Activated T-cell treated with anti-CD3 and anti-CD28 coated beads, Interleukin-2, amount 50 U/mL, for 4 hours (primary cell): ENCODE data around the gene ARHGAP27. TPM values are rescaled to one million over a fixed set of nuclear protein-coding genes. Genes with fewer than 3 reads are reported as not detected.
A peak's percentile ranks its signal among the peaks of the same experiment; 100 is the strongest.

ENCODE experiments used
- ATAC-seq, 2 donors: fragments of 200-7000 bp; cut with Tn5 transposase; one replicate each; pipeline ENCODE4 v1.10.0; 2021
- DNase-seq: peaks from one replicate; pipeline ENCODE4 v3.0.0-alpha.2; 2020
- H3K27me3 Mint-ChIP-seq: one replicate; pipeline ENCODE4 v1.8.0; 2021; ENCODE audit warnings: low read depth, mixed read lengths
- H3K36me3 Mint-ChIP-seq: one replicate; pipeline ENCODE4 v1.8.0; 2022; ENCODE audit warnings: mixed read lengths; ENCODE audit not compliant: insufficient read depth
- H3K4me1 Mint-ChIP-seq: one replicate; pipeline ENCODE4 v1.8.0; 2021; ENCODE audit warnings: low read depth, mixed read lengths
- H3K4me3 Mint-ChIP-seq: one replicate; pipeline ENCODE4 v1.8.0; 2021; ENCODE audit warnings: mild to moderate bottlenecking, moderate library complexity, mixed read lengths
- H3K9me3 Mint-ChIP-seq: one replicate; pipeline ENCODE4 v1.8.0; 2021; ENCODE audit warnings: mixed read lengths
- total RNA-seq, 3 donors: library from RNA; stranded (reverse); gene quantifications; one replicate each; pipeline ENCODE4 v1.2.1, GENCODE V29; 2021

ARHGAP27 gene
- total RNA-seq, 3 donors from 2014 or later, result 39.8 to 46.0 (median 44.2) TPM

DNA sequence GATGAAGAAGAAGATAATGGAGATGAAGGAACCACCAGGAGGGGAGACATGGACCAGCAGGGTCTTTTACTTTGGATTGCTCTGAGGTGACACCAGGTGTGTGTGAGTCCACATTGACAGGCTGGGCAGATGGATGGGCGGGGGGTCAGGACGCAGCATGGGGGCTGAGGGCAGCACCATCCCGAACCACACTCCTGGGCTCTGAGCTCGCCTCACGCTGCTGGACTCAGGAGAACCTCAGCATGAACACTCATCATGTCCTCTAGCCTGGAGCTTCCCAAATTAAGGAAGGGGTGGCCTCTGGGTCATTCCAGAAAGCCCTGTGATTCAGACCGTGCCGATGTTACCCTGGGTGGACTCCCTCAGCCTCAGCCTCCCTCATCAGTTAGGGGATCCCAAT, 65.5 kb downstream of the ARHGAP27 start:
- Mint-ChIP-seq H3K36me3 (no peaks in the 10 kb centered on the region), H3K9me3 (no peaks in the 10 kb centered on the region), H3K4me3 (no peak overlapping the region), H3K27me3 (peaks cover 17% of the 10 kb centered on the region), H3K4me1 (peaks cover 12% of the 10 kb centered on the region)
- no peak for DNase-seq
- ATAC-seq, result no peak

DNA sequence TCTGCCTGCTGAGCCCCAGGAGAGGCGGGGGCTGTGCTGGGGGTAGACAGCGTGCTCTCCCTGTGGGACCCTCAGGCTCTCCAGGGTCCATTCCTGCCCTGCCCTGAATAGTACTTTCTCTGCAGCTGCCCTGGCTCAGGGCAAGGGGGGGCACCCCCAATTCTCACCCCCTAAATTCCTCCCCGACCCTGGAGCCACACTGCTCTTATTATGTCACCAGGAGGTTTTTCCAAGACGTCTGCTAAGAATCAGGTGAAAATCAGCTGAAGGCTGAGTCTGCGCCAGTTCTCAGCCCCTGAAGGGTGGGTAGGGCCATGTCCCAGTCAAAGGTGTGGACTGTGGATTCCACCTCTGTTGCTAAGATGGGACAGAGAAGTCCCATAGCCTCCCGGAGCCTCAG, 66.0 kb downstream of the ARHGAP27 start:
- Mint-ChIP-seq H3K4me1 (peaks cover 8% of the 10 kb centered on the region), H3K27me3 (peaks cover 15% of the 10 kb centered on the region), H3K9me3 (no peaks in the 10 kb centered on the region), H3K36me3 (no peaks in the 10 kb centered on the region), H3K4me3 (no peak overlapping the region)
- DNase-seq (no peak), ATAC-seq (no peak)

GRCh38 chr17:45366049-45366448, 66.6 kb downstream of the ARHGAP27 start:
- Mint-ChIP-seq H3K4me3 (no peak overlapping the region), H3K27me3 (peaks cover 17% of the 10 kb centered on the region), H3K4me1 (peaks cover 4% of the 10 kb centered on the region), H3K9me3 (no peaks in the 10 kb centered on the region), H3K36me3 (no peaks in the 10 kb centered on the region)
- no peak for ATAC-seq
- no peak for DNase-seq

DNA sequence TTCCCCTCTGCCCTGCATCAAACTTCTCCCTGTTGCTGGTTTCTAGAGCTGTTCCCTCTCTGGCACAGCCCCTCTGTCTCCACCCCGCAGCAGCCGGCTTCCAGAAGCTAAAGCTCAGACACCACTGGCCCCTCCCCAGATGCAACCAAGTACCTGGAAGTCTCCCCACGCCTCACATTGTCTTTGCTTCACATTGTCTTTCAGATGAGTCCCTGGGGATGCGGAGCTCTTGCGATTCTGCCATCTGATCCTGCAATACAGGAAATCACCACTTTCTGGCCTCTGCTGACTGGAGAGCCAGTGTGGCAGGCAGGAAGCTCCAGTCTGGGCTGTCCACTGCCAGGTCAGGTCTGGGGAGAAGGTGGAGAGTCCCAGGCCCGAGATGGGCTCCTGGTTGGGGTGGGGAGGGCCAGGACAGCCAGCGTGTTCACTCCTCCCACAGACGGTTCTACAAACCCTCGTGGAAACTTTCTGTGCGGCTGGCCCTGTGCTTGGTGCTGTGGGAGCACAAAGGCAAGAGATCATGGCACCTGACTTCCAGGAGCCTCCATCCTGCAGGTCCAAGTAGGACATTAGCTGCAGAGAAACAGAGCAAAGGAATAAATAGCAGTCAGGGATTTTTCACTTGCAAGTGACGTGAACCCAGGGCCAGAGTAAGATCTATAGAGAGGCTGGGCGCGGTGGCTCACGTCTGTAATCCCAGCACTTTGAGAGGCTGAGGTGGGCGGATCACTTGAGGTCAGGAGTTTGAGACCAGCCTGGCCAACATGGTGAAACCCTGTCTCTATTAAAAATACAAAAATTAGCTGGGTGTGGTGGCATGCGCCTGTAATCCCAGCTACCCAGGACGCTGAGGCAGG, 67.9 kb downstream of the ARHGAP27 start:
- Mint-ChIP-seq H3K4me3 (no peak overlapping the region), H3K27me3 (peaks cover 14% of the 10 kb centered on the region), H3K36me3 (no peaks in the 10 kb centered on the region), H3K9me3 (no peaks in the 10 kb centered on the region), H3K4me1 (no peaks in the 10 kb centered on the region)
- no peak for DNase-seq
- no peak for ATAC-seq

DNA sequence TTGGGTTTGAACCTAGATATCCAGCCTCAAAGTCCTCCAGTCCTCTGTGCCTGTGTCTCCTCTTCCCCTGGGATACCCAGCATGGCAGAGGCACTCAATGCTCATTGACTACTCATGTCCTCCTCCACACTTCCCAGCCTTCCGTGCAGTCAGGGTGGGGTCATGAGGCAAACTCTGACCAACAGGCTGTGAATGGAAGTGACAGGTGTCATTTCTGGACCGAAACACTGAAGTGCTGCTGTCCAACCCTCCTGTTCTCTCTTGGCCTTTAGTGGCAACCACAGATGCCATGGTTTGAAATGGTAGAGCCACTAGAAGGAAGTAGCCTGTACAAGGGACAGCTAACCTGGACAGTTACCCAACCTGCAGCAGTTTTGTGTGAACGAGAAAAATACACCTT, 69.2 kb downstream of the ARHGAP27 start:
- no peak overlapping the region for H3K4me3 Mint-ChIP-seq
- peaks cover 17% of the 10 kb centered on the region for H3K27me3 Mint-ChIP-seq
- H3K36me3 Mint-ChIP-seq, result no peaks in the 10 kb centered on the region
- H3K9me3 Mint-ChIP-seq, result no peaks in the 10 kb centered on the region
- H3K4me1 Mint-ChIP-seq, result no peaks in the 10 kb centered on the region
- DNase-seq, result no peak
- ATAC-seq, result no peak

- Mint-ChIP-seq H3K4me1 (peaks cover 6% of the 10 kb centered on the region), H3K4me3 (no peak overlapping the region)
- DNase-seq, result no peak
Measured at GRCh38 chr17:45361976-45362375, 70.7 kb downstream of the ARHGAP27 start.

DNA sequence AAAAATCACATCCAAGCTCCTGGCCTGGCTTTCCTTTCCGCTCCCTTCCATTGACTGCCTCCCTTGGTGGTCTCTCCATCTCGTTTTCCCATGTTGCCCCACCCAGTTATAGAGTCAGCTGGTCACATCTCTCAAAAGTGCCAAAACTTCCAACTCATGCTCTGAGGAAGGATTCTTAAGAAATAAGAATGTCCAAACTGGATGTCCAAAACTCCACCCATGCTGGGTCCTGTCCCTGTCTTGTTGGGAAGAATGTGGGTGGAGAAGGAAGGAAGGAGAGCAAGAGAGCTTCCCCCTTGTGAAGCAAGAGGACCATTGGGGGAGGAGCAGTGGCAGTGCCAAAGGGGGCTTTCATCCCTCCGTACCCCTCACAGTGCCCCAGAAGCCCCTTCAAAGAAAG, 71.2 kb downstream of the ARHGAP27 start:
- H3K36me3 Mint-ChIP-seq, result no peaks in the 10 kb centered on the region
- peaks cover 6% of the 10 kb centered on the region for H3K4me1 Mint-ChIP-seq
- ATAC-seq (no peak), DNase-seq (no peak)
- H3K4me3 Mint-ChIP-seq, result no peak overlapping the region
- H3K9me3 Mint-ChIP-seq, result no peaks in the 10 kb centered on the region
- peaks cover 17% of the 10 kb centered on the region for H3K27me3 Mint-ChIP-seq

More at GRCh38 chr17:45361976-45362375, 70.7 kb downstream of the ARHGAP27 start:
- no peaks in the 10 kb centered on the region for H3K9me3 Mint-ChIP-seq
- peaks cover 17% of the 10 kb centered on the region for H3K27me3 Mint-ChIP-seq
- H3K36me3 Mint-ChIP-seq, result no peaks in the 10 kb centered on the region
- no peak for ATAC-seq

DNA sequence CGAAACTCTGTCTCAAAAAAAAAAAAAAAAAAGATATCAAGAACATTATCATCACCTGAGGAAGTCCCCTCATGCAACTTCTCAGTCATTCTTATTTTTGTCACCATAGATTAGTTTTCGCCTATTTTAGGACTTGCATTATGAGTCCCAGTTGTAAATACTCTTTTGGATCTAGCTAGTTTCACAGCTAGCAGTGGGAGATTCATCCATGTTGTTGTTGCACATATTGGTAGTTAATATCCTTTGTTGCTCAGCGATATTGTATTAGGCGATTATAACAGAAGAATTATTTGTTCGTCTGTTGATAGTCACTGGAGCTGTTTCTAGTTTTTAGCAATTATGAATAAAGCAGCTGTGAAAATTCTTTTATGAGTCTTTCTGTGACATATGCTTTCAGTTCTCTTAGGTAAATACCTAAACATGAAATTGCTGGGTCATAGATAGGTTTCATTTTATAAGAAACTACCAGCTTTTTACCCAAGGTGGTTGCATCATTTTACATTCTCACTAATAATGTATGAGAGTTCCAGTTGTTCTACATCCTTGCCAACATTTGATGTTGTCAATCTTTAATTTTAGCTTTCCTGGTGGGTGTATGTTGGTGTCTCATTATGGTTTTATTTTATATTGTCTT, 75.2 kb downstream of the ARHGAP27 start:
- ATAC-seq, result peak; percentile 68 to 76
- Mint-ChIP-seq H3K4me1 (peaks cover 16% of the 10 kb centered on the region), H3K36me3 (peaks cover 1% of the 10 kb centered on the region), H3K4me3 (no peak overlapping the region), H3K9me3 (peaks cover 4% of the 10 kb centered on the region), H3K27me3 (peaks cover 12% of the 10 kb centered on the region)
- DNase-seq, result no peak

DNA sequence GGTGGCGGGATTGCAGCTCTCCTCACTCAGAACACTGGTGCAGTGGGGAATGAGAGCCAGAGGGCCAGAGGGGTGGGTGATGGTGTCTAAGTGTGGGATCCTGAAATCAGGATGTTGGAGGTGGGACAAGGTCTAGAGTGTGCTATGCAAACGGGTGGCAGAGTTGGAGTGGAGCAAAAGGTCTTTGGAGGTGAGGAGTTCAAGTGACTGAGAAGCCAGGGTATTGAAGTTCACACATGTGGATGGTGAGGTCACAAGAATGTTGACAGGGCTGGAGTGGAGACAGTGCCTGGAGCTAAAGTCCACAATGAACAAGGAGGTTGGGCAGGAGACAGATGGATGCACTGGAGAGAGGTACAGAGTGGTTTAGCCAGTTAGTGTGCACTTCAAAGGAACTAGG, 77.6 kb downstream of the ARHGAP27 start:
- H3K9me3 Mint-ChIP-seq, result peaks cover 12% of the 10 kb centered on the region
- H3K27me3 Mint-ChIP-seq, result peaks cover 3% of the 10 kb centered on the region
- DNase-seq (no peak), ATAC-seq (no peak)
- peaks cover 1% of the 10 kb centered on the region for H3K36me3 Mint-ChIP-seq
- peaks cover 16% of the 10 kb centered on the region for H3K4me1 Mint-ChIP-seq
- H3K4me3 Mint-ChIP-seq, result no peak overlapping the region

GRCh38 chr17:45353043-45353442, 79.6 kb downstream of the ARHGAP27 start:
- Mint-ChIP-seq H3K36me3 (peaks cover 1% of the 10 kb centered on the region), H3K9me3 (peaks cover 12% of the 10 kb centered on the region), H3K4me1 (peaks cover 16% of the 10 kb centered on the region), H3K4me3 (no peak overlapping the region), H3K27me3 (no peaks in the 10 kb centered on the region)
- ATAC-seq (peak; percentile 55 to 56), DNase-seq (peak; percentile 20)

DNA sequence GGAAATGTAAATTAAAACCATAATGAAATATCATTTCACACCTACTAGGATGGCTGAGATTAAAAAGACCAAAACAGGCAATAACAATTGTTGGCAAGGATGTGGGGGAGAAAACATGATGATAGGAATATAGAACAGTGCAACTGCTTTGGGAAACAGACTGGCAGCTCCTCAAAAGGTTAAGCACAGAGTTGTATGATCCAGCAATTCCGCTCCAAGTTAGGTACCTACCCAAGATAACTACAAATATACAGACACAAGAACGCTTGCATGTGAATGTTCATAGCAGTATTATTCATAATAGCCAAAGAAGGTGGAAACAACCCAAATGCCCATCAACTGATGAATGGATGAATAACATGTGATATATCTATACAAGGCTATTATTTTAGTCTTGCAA, 80.8 kb downstream of the ARHGAP27 start:
- DNase-seq (no peak), ATAC-seq (no peak)
- Mint-ChIP-seq H3K4me3 (no peak overlapping the region), H3K4me1 (peaks cover 10% of the 10 kb centered on the region), H3K27me3 (no peaks in the 10 kb centered on the region), H3K9me3 (peaks cover 12% of the 10 kb centered on the region), H3K36me3 (peaks cover 1% of the 10 kb centered on the region)

GRCh38 chr17:45347444-45347843, 85.2 kb downstream of the ARHGAP27 start:
- H3K4me1 Mint-ChIP-seq, result no peaks in the 10 kb centered on the region
- peaks cover 8% of the 10 kb centered on the region for H3K9me3 Mint-ChIP-seq
- H3K36me3 Mint-ChIP-seq, result no peaks in the 10 kb centered on the region
- H3K27me3 Mint-ChIP-seq, result no peaks in the 10 kb centered on the region
- no peak for ATAC-seq
- H3K4me3 Mint-ChIP-seq, result no peak overlapping the region
- no peak for DNase-seq

- no peaks in the 10 kb centered on the region for H3K27me3 Mint-ChIP-seq
- no peak for DNase-seq
- H3K4me3 Mint-ChIP-seq, result no peak overlapping the region
- no peaks in the 10 kb centered on the region for H3K36me3 Mint-ChIP-seq
- ATAC-seq, result no peak
- H3K4me1 Mint-ChIP-seq, result no peaks in the 10 kb centered on the region
- no peaks in the 10 kb centered on the region for H3K9me3 Mint-ChIP-seq
Measured at GRCh38 chr17:45346216-45347015, 86.3 kb downstream of the ARHGAP27 start.

- Mint-ChIP-seq H3K27me3 (no peaks in the 10 kb centered on the region), H3K9me3 (no peaks in the 10 kb centered on the region), H3K4me3 (no peak overlapping the region)
Measured at GRCh38 chr17:45345554-45346215, 87.0 kb downstream of the ARHGAP27 start.

More at GRCh38 chr17:45345554-45346215, 87.0 kb downstream of the ARHGAP27 start:
- H3K4me1 Mint-ChIP-seq, result no peaks in the 10 kb centered on the region
- H3K36me3 Mint-ChIP-seq, result no peaks in the 10 kb centered on the region
- DNase-seq (no peak), ATAC-seq (no peak)
